Sciatic nerve (tissue), 2 donors: ENCODE data around the gene SYNGR3. TPM values are rescaled to one million over a fixed set of nuclear protein-coding genes. Genes with fewer than 3 reads are reported as not detected.
"Not testable (repeated sequence)": the region's sequence is repeated elsewhere in the genome, so short reads cannot be mapped to it uniquely, and the experiment has no call there.

Source experiments
- ATAC-seq: fragments of 200-7000 bp; cut with Tn5 transposase; one replicate; pipeline ENCODE4 v1.9.1; 2020; ENCODE audit warnings: mild to moderate bottlenecking, moderate library complexity
- DNase-seq: peaks from one replicate; pipeline ENCODE4 v3.0.0-alpha.2; 2020; ENCODE audit warnings: low spot score
- intact Hi-C: fragments of 100-400 bp; cut with DNase I; formaldehyde crosslinking; loops from one replicate; pipeline ENCODE4 v1.14.2; 2022
- total RNA-seq: library from RNA; stranded (reverse); fragmentation: NEBNext Ultra II Directional; extraction: Animal tissue kit (Norgen Biotek cat#: 25700); gene quantifications from one replicate; pipeline ENCODE4 v1.2.1, GENCODE V29; 2021
- donor health status: DM: no; HTN: no; CAD: no.
- donor health status: DM: no; HTN: no; CAD: no.

Gene SYNGR3
- total RNA-seq, 1 donor from 2014 or later = 0.76 TPM

- DNase-seq (peak; percentile 86), ATAC-seq (peak; percentile 67)
- intact Hi-C loops = no loop called here
Observed at GRCh38 chr16:2033057-2033908, 43.5 kb downstream of the SYNGR3 start.

- intact Hi-C loops, DNase-seq: not testable (repeated sequence)
- ATAC-seq = peak; percentile 8
Observed at GRCh38 chr16:2033909-2034695, 44.3 kb downstream of the SYNGR3 start.

GRCh38 chr16:2034696-2035430 is 45.1 kb downstream of the SYNGR3 start:
- no peak for DNase-seq
- intact Hi-C loops = no loop called here
- ATAC-seq = no peak

GRCh38 chr16:2035431-2036199 is 45.8 kb downstream of the SYNGR3 start:
- intact Hi-C loops = no loop called here
- peak; percentile 86 for DNase-seq
- ATAC-seq = peak; percentile 51

GRCh38 chr16:2036200-2036966 is 46.6 kb downstream of the SYNGR3 start:
- DNase-seq = no peak
- intact Hi-C loops = no loop called here
- no peak for ATAC-seq

- no peak for DNase-seq
- intact Hi-C loops = no loop called here
Observed at GRCh38 chr16:2037115-2037514, 47.3 kb downstream of the SYNGR3 start.

GRCh38 chr16:2037647-2038381 is 48.0 kb downstream of the SYNGR3 start:
- peak; percentile 3 for ATAC-seq
- no peak for DNase-seq
- intact Hi-C loops = no loop called here

More at GRCh38 chr16:2037115-2037514, 47.3 kb downstream of the SYNGR3 start:
- ATAC-seq = no peak

GRCh38 chr16:2038382-2039231 is 48.8 kb downstream of the SYNGR3 start:
- DNase-seq = no peak
- ATAC-seq = peak; percentile 46
- intact Hi-C loops = no loop called here

GRCh38 chr16:2039274-2040031 is 49.7 kb downstream of the SYNGR3 start:
- intact Hi-C loops = no loop called here
- ATAC-seq = peak; percentile 77
- no peak for DNase-seq

- DNase-seq (no peak), ATAC-seq (no peak)
- intact Hi-C loops = no loop called here
Observed at GRCh38 chr16:2040041-2040786, 50.4 kb downstream of the SYNGR3 start.

GRCh38 chr16:2040787-2041522 is 51.2 kb downstream of the SYNGR3 start:
- intact Hi-C loops = no loop called here
- peak; percentile 40 for ATAC-seq
- no peak for DNase-seq

GRCh38 chr16:2042171-2042985 is 52.6 kb downstream of the SYNGR3 start:
- intact Hi-C loops = no loop called here
- DNase-seq = no peak

GRCh38 chr16:2042986-2043666 is 53.4 kb downstream of the SYNGR3 start:
- DNase-seq (no peak), ATAC-seq (no peak)
- intact Hi-C loops = no loop called here

More at GRCh38 chr16:2042171-2042985, 52.6 kb downstream of the SYNGR3 start:
- ATAC-seq = no peak
